ENCODE measurements around the gene SHISA9. TPM values are rescaled to one million over a fixed set of nuclear protein-coding genes. Genes with fewer than 3 reads are reported as not detected.
"Not testable (repeated sequence)": the region's sequence is repeated elsewhere in the genome, so short reads cannot be mapped to it uniquely, and the experiment has no call there.

The SHISA9 gene
- polyA plus RNA-seq = 2.7 TPM
- long read RNA-seq, donor 1, full-length matches to known transcripts = 1 of 1 reads
- long read RNA-seq, donor 1, partial matches to known transcripts = 0 of 1 reads
- long read RNA-seq, donor 1, other reads (novel, unspliced or antisense) = 0 of 1 reads
- long read RNA-seq, donor 2 = 0 reads
- long read RNA-seq, donor 3 = 0 reads
- long read RNA-seq, donor 4 = 0 reads
- long read RNA-seq, donor 5, partial matches to known transcripts = 0 of 1 reads
- long read RNA-seq, donor 5, other reads (novel, unspliced or antisense) = 0 of 1 reads
- long read RNA-seq, donor 6, partial matches to known transcripts = 0 of 1 reads
- long read RNA-seq, donor 6, other reads (novel, unspliced or antisense) = 0 of 1 reads
- long read RNA-seq, donor 7, full-length matches to known transcripts = 1 of 1 reads
- long read RNA-seq, donor 7, partial matches to known transcripts = 0 of 1 reads
- long read RNA-seq, donor 7, other reads (novel, unspliced or antisense) = 0 of 1 reads
- long read RNA-seq, donor 8 = 0 reads
- long read RNA-seq, donor 9 = 0 reads
- long read RNA-seq, donor 10, full-length matches to known transcripts = 1 of 1 reads
- long read RNA-seq, donor 10, partial matches to known transcripts = 0 of 1 reads
- long read RNA-seq, donor 10, other reads (novel, unspliced or antisense) = 0 of 1 reads
- long read RNA-seq, donor 11 = 0 reads

- Histone ChIP-seq H3K27ac (ENCODE audit: low read length) (no peak within 1 kb of the TSS), H3K27me3 (ENCODE audit: control insufficient read depth, insufficient read depth, low read length) (peaks cover 63% of the 10 kb centered on the region)
Measured at GRCh38 chr16:12901597-12902461, at the start of gene SHISA9. SHISA9 (plus strand) TSS chr16:12901598.

GRCh38 chr16:12853972-12854371 is 47.4 kb upstream of the SHISA9 start:
- DNase-seq = no peak
- WGBS (ENCODE audit: insufficient coverage, low lambda C conversion rate) = 100% methylated on average over 1 of the region's 3 CpGs
- Histone ChIP-seq H3K9me3 (ENCODE audit: control insufficient read depth, low read depth, low read length) (no peaks in the 10 kb centered on the region), H3K36me3 (ENCODE audit: control insufficient read depth, insufficient read depth, low read length) (no peaks in the 10 kb centered on the region), H3K27ac (ENCODE audit: low read length) (no peak overlapping the region), H3K4me3 (ENCODE audit: low read length) (no peak overlapping the region), H3K27me3 (ENCODE audit: control insufficient read depth, insufficient read depth, low read length) (no peaks in the 10 kb centered on the region), H3K4me1 (ENCODE audit: control insufficient read depth, insufficient read depth, low read length) (no peaks in the 10 kb centered on the region)

More at GRCh38 chr16:12901597-12902461, at the start of gene SHISA9:
- Histone ChIP-seq H3K4me1 (ENCODE audit: control insufficient read depth, insufficient read depth, low read length) (no peaks in the 10 kb centered on the region), H3K9me3 (ENCODE audit: control insufficient read depth, low read depth, low read length) (peaks cover 3% of the 10 kb centered on the region), H3K36me3 (ENCODE audit: control insufficient read depth, insufficient read depth, low read length) (no peaks in the 10 kb centered on the region), H3K4me3 (ENCODE audit: low read length) (peak within 1 kb of the TSS; percentile 18)
- DNase-seq = peak in 1 of 2 donors; percentile 15
- no CpG with 5 or more reads among the region's 110 CpGs for WGBS (ENCODE audit: insufficient coverage, low lambda C conversion rate)

DNA sequence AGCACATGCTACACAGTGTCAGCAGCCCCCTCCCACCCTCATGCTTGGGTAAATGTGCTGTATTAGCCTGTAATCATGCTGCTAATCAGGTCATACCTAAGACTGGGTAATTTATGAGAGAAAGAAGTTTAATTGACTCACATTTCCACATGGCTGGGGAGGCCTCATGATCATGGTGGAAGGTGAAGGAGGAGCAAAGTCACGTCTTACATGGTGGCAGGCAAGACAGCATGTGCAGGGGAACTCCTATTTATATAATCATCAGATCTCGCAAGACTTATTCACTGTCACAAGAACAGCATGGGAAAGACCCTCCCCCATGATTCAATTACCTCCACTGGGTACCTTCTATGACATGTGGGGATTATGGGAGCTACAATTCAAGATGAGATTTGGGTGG is 44.0 kb upstream of the SHISA9 start:
- WGBS (ENCODE audit: insufficient coverage, low lambda C conversion rate) = no CpG with 5 or more reads among the region's 2 CpGs
- not testable (repeated sequence) for H3K4me1 ChIP-seq (ENCODE audit: control insufficient read depth, insufficient read depth, low read length); H3K9me3 ChIP-seq (ENCODE audit: control insufficient read depth, low read depth, low read length); DNase-seq; H3K4me3 ChIP-seq (ENCODE audit: low read length); H3K36me3 ChIP-seq (ENCODE audit: control insufficient read depth, insufficient read depth, low read length); H3K27me3 ChIP-seq (ENCODE audit: control insufficient read depth, insufficient read depth, low read length); H3K27ac ChIP-seq (ENCODE audit: low read length)

GRCh38 chr16:12862327-12862726 is 39.1 kb upstream of the SHISA9 start:
- WGBS (ENCODE audit: insufficient coverage, low lambda C conversion rate) = no CpG with 5 or more reads among the region's 22 CpGs
- Histone ChIP-seq H3K27ac (ENCODE audit: low read length) (no peak overlapping the region), H3K9me3 (ENCODE audit: control insufficient read depth, low read depth, low read length) (no peaks in the 10 kb centered on the region), H3K4me3 (ENCODE audit: low read length) (no peak overlapping the region), H3K27me3 (ENCODE audit: control insufficient read depth, insufficient read depth, low read length) (no peaks in the 10 kb centered on the region), H3K4me1 (ENCODE audit: control insufficient read depth, insufficient read depth, low read length) (no peaks in the 10 kb centered on the region), H3K36me3 (ENCODE audit: control insufficient read depth, insufficient read depth, low read length) (no peaks in the 10 kb centered on the region)
- DNase-seq = no peak

DNA sequence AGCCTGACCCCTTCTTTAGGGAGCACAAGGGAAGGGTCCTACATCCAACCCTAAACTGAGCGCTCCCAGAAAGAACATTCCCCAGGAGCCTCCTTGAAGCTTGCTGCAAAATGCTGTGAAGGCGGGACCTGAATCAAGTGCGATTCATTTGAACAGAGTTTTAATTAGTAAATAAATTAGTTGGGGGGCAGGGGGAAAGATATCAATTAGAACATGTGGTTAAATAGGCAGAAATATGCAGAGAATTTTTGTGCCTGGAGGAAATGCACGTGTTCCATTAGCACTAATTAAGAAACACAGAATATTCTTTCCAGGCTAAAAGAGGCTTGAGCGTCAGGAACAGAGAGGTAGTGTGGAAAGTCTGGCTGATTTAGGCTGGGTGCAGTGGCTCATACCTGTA is 38.5 kb upstream of the SHISA9 start:
- H3K36me3 ChIP-seq (ENCODE audit: control insufficient read depth, insufficient read depth, low read length) = no peaks in the 10 kb centered on the region
- H3K4me3 ChIP-seq (ENCODE audit: low read length) = no peak overlapping the region
- no peaks in the 10 kb centered on the region for H3K9me3 ChIP-seq (ENCODE audit: control insufficient read depth, low read depth, low read length)
- no peaks in the 10 kb centered on the region for H3K27me3 ChIP-seq (ENCODE audit: control insufficient read depth, insufficient read depth, low read length)
- no peak overlapping the region for H3K27ac ChIP-seq (ENCODE audit: low read length)
- DNase-seq = no peak
- WGBS (ENCODE audit: insufficient coverage, low lambda C conversion rate) = 100% methylated on average over 2 of the region's 5 CpGs
- H3K4me1 ChIP-seq (ENCODE audit: control insufficient read depth, insufficient read depth, low read length) = no peaks in the 10 kb centered on the region

- DNase-seq = no peak
- H3K27me3 ChIP-seq (ENCODE audit: control insufficient read depth, insufficient read depth, low read length) = no peaks in the 10 kb centered on the region
- WGBS (ENCODE audit: insufficient coverage, low lambda C conversion rate) = no CpG with 5 or more reads among the region's 3 CpGs
- H3K4me3 ChIP-seq (ENCODE audit: low read length) = no peak overlapping the region
- H3K27ac ChIP-seq (ENCODE audit: low read length) = no peak overlapping the region
- H3K4me1 ChIP-seq (ENCODE audit: control insufficient read depth, insufficient read depth, low read length) = no peaks in the 10 kb centered on the region
- no peaks in the 10 kb centered on the region for H3K9me3 ChIP-seq (ENCODE audit: control insufficient read depth, low read depth, low read length)
- no peaks in the 10 kb centered on the region for H3K36me3 ChIP-seq (ENCODE audit: control insufficient read depth, insufficient read depth, low read length)
Measured at GRCh38 chr16:12866981-12867551, 34.3 kb upstream of the SHISA9 start.

DNA sequence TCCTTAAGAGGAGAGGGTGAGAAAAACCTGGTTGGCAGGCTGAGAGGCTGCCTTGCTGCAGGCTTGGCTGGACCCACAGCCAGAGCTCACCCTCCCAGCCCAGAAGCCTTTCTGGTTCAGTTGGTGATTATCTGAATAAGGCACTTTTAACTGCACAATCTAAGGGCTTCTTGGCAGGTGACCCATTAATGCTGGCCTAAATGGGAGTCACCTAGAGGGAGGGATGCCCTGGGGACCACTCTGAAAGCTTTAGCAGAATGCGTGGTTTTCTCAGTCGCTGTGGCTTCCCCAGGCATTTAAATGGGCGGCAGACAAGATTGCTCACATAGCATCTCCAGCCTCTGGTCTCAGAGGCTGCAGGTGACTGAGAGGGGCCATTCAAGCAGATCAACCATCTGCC is 33.2 kb upstream of the SHISA9 start:
- Histone ChIP-seq H3K9me3 (ENCODE audit: control insufficient read depth, low read depth, low read length) (no peaks in the 10 kb centered on the region), H3K27ac (ENCODE audit: low read length) (no peak overlapping the region), H3K27me3 (ENCODE audit: control insufficient read depth, insufficient read depth, low read length) (no peaks in the 10 kb centered on the region), H3K4me3 (ENCODE audit: low read length) (no peak overlapping the region), H3K36me3 (ENCODE audit: control insufficient read depth, insufficient read depth, low read length) (no peaks in the 10 kb centered on the region), H3K4me1 (ENCODE audit: control insufficient read depth, insufficient read depth, low read length) (no peaks in the 10 kb centered on the region)
- DNase-seq = no peak
- WGBS (ENCODE audit: insufficient coverage, low lambda C conversion rate) = no CpG with 5 or more reads among the region's 3 CpGs

GRCh38 chr16:12868788-12869187 is 32.6 kb upstream of the SHISA9 start:
- Histone ChIP-seq H3K27me3 (ENCODE audit: control insufficient read depth, insufficient read depth, low read length) (no peaks in the 10 kb centered on the region), H3K4me1 (ENCODE audit: control insufficient read depth, insufficient read depth, low read length) (no peaks in the 10 kb centered on the region), H3K4me3 (ENCODE audit: low read length) (no peak overlapping the region), H3K27ac (ENCODE audit: low read length) (no peak overlapping the region), H3K9me3 (ENCODE audit: control insufficient read depth, low read depth, low read length) (no peaks in the 10 kb centered on the region), H3K36me3 (ENCODE audit: control insufficient read depth, insufficient read depth, low read length) (no peaks in the 10 kb centered on the region)
- DNase-seq = no peak
- WGBS (ENCODE audit: insufficient coverage, low lambda C conversion rate) = no CpG with 5 or more reads among the region's 8 CpGs

DNA sequence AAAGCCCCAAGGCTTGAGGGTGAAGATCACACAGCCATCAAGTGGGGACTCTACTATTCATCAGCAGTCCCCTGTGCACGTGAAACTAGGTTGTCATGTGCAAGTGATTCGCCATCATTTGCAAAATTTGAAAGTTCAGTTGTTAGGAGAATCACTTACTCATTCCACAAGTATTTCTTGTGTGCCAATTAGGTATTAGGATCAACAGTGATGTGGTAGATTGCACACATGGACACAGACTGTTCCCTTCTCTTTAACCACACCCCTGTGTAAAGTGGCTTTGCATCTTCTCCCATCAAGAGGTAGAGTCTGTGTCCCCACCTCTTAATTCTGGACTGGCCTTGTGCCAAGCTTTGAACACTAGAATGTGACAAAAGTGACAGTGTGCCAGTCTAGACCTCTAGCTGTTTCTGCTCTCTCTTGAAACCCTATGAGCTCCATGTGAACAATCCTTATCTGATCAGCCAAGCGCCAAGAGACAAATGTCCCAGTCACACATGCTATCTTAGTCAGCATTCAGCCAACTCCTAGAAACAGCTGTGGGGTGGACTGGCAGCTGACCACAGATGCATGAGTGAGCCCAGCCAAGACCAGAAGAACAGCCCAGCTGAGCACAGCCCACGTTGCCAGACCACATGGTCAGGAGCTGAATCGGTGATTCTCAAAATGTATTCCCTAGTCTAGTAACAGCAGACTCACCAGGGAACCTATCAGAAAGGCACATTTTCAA is 31.5 kb upstream of the SHISA9 start:
- Histone ChIP-seq H3K9me3 (ENCODE audit: control insufficient read depth, low read depth, low read length) (no peaks in the 10 kb centered on the region), H3K27me3 (ENCODE audit: control insufficient read depth, insufficient read depth, low read length) (no peaks in the 10 kb centered on the region), H3K4me3 (ENCODE audit: low read length) (no peak overlapping the region), H3K36me3 (ENCODE audit: control insufficient read depth, insufficient read depth, low read length) (no peaks in the 10 kb centered on the region), H3K4me1 (ENCODE audit: control insufficient read depth, insufficient read depth, low read length) (no peaks in the 10 kb centered on the region), H3K27ac (ENCODE audit: low read length) (no peak overlapping the region)
- DNase-seq = no peak
- WGBS (ENCODE audit: insufficient coverage, low lambda C conversion rate) = no CpG with 5 or more reads among the region's 5 CpGs

All from large intestine (tissue), 12 donors.